ENCODE results near the gene PCGF1.

Gene PCGF1

GRCh38 chr2:74498500-74499266 is 8.8 kb downstream of the PCGF1 start:
- TF ChIP-seq TOX (CRISPR knock-in tag; IDR thresholded peaks at IDR 0.05; ENCODE audit: borderline replicate concordance) (no peak), ZNF565 (CRISPR knock-in tag; conservative IDR thresholded peaks at IDR 0.05; ENCODE audit: low read depth) (no peak), ZNF70 (CRISPR knock-in tag; IDR thresholded peaks at IDR 0.05) (no peak), PPARA (CRISPR knock-in tag; IDR thresholded peaks at IDR 0.05; ENCODE audit: borderline replicate concordance) (no peak), CSDC2 (CRISPR knock-in tag; IDR thresholded peaks at IDR 0.05) (no peak), ZNF8 (CRISPR knock-in tag; IDR thresholded peaks at IDR 0.05) (no peak), POU6F1 (CRISPR knock-in tag; IDR thresholded peaks at IDR 0.05; ENCODE audit: borderline replicate concordance, low read depth) (no peak), ZC3H10 (CRISPR knock-in tag; IDR thresholded peaks at IDR 0.05) (no peak), TSHZ2 (CRISPR knock-in tag; IDR thresholded peaks at IDR 0.05) (no peak), ARNTL (CRISPR knock-in tag; IDR thresholded peaks at IDR 0.05; ENCODE audit: borderline replicate concordance, low read depth) (no peak), TCF4 (CRISPR knock-in tag; IDR thresholded peaks at IDR 0.05; ENCODE audit: borderline replicate concordance) (no peak), ISL1 (CRISPR knock-in tag; IDR thresholded peaks at IDR 0.05) (no peak), ZFP30 (CRISPR knock-in tag; IDR thresholded peaks at IDR 0.05) (no peak), BACH2 (CRISPR knock-in tag; IDR thresholded peaks at IDR 0.05; ENCODE audit: borderline replicate concordance) (no peak)
- ATAC-seq, result peak; percentile 33

GRCh38 chr2:74497777-74498499 is 9.6 kb downstream of the PCGF1 start:
- ATAC-seq, result no peak
- TF ChIP-seq TSHZ2 (CRISPR knock-in tag; IDR thresholded peaks at IDR 0.05) (no peak), CSRNP3 (CRISPR knock-in tag; IDR thresholded peaks at IDR 0.05) (no peak)

- ATAC-seq, result no peak
- no peak for TF ChIP-seq POU6F1 (CRISPR knock-in tag; IDR thresholded peaks at IDR 0.05; ENCODE audit: borderline replicate concordance, low read depth)
- TF ChIP-seq RARB (CRISPR knock-in tag; IDR thresholded peaks at IDR 0.05), result no peak
- no peak for TF ChIP-seq CSRNP3 (CRISPR knock-in tag; IDR thresholded peaks at IDR 0.05)
- TF ChIP-seq ZC3H10 (CRISPR knock-in tag; IDR thresholded peaks at IDR 0.05), result no peak
- TF ChIP-seq ZFP30 (CRISPR knock-in tag; IDR thresholded peaks at IDR 0.05), result no peak
- no peak for TF ChIP-seq ZNF8 (CRISPR knock-in tag; IDR thresholded peaks at IDR 0.05)
- TF ChIP-seq ZNF565 (CRISPR knock-in tag; conservative IDR thresholded peaks at IDR 0.05; ENCODE audit: low read depth), result no peak
- TF ChIP-seq ARNTL (CRISPR knock-in tag; IDR thresholded peaks at IDR 0.05; ENCODE audit: borderline replicate concordance, low read depth), result no peak
- no peak for TF ChIP-seq ISL1 (CRISPR knock-in tag; IDR thresholded peaks at IDR 0.05)
- TF ChIP-seq GLIS3 (CRISPR knock-in tag; IDR thresholded peaks at IDR 0.05), result no peak
- TF ChIP-seq TCF4 (CRISPR knock-in tag; IDR thresholded peaks at IDR 0.05; ENCODE audit: borderline replicate concordance), result no peak
- no peak for TF ChIP-seq CREB5 (CRISPR knock-in tag; IDR thresholded peaks at IDR 0.05; ENCODE audit: low read depth)
- no peak for TF ChIP-seq PPARA (CRISPR knock-in tag; IDR thresholded peaks at IDR 0.05; ENCODE audit: borderline replicate concordance)
These were observed 10.3 kb downstream of the PCGF1 start for GRCh38 chr2:74496997-74497776.

All from SK-N-SH treated with all-trans-retinoic acid at 6 μM for 48 hours (cell line).